IgD-negative memory B cell (primary cell): ENCODE measurements around the gene LIPM. TPM values are rescaled to one million over a fixed set of nuclear protein-coding genes. Genes with fewer than 3 reads are reported as not detected.
A peak's percentile ranks its signal among the peaks of the same experiment; 100 is the strongest.

Experiments
- H3K27ac Mint-ChIP-seq, 3 donors: one replicate each; pipeline ENCODE4 v1.8.0; 2020 to 2022; ENCODE audit warnings: mild to moderate bottlenecking in 3 of 3, mixed read lengths in 3 of 3, moderate library complexity in 1 of 3
- H3K27me3 Mint-ChIP-seq: one replicate; pipeline ENCODE4 v1.8.0; 2021; ENCODE audit warnings: mixed read lengths
- H3K36me3 Mint-ChIP-seq: one replicate; pipeline ENCODE4 v1.8.0; 2020; ENCODE audit warnings: mild to moderate bottlenecking, mixed read lengths
- H3K4me1 Mint-ChIP-seq, 3 donors: one replicate each; pipeline ENCODE4 v1.8.0; 2020 to 2022; ENCODE audit warnings: mixed read lengths in 3 of 3, mild to moderate bottlenecking in 1 of 3
- H3K4me3 Mint-ChIP-seq, 4 donors: one replicate each; pipeline ENCODE4 v1.8.0; 2020 to 2022; ENCODE audit warnings: mild to moderate bottlenecking in 4 of 4, mixed read lengths in 4 of 4, moderate library complexity in 3 of 4
- H3K9me3 Mint-ChIP-seq, 3 donors: one replicate each; pipeline ENCODE4 v1.8.0; 2020 to 2021; ENCODE audit warnings: mixed read lengths in 3 of 3, mild to moderate bottlenecking in 1 of 3
- polyA plus RNA-seq: library from polyadenylated mRNA; unstranded; fragments of 300-500 nt; fragmentation: Illumina TruSeq; gene quantifications from one replicate; pipeline ENCODE4 v1.2.3, GENCODE V29; 2021

LIPM gene, protein sequence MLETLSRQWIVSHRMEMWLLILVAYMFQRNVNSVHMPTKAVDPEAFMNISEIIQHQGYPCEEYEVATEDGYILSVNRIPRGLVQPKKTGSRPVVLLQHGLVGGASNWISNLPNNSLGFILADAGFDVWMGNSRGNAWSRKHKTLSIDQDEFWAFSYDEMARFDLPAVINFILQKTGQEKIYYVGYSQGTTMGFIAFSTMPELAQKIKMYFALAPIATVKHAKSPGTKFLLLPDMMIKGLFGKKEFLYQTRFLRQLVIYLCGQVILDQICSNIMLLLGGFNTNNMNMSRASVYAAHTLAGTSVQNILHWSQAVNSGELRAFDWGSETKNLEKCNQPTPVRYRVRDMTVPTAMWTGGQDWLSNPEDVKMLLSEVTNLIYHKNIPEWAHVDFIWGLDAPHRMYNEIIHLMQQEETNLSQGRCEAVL
- polyA plus RNA-seq: not detected

DNA sequence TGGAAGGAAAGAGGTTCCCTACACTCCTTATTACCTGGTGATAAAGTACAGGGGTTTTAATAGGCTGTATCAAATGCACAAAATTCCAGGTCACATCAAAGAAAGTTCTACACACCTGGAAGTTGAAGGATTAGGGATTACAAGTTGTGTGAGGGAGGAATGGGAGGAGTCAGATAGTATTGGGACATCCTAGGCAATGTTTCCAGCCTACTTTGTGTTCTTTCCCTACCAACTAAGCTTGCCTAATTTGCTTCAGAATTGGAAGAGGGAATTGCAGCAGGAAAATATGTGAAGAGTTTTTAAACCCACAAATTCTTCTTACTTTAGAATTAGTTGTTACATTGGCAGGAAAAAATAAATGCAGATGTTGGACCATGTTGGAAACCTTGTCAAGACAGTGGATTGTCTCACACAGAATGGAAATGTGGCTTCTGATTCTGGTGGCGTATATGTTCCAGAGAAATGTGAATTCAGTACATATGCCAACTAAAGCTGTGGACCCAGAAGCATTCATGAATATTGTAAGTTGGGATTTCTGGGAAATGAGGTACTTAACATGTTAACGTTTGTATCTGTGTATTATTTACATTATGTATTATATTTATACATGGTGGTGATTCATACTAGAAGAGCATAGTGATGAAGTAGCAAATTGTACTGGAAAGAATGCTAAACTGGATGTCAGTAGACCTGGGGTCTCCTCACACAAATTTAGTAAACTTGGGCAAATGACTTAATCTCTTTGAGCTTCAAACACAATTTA, at the start of gene LIPM:
TSS of gene LIPM (plus strand) at position 208 of the 763 bp plus-strand sequence. CDS start at position 375, 167 bp downstream.
- Mint-ChIP-seq H3K27me3 (peaks cover 3% of the 10 kb centered on the region), H3K4me3 (no peak within 1 kb of the TSS), H3K27ac (no peak within 1 kb of the TSS), H3K36me3 (no peaks in the 10 kb centered on the region), H3K4me1 (no peaks in the 10 kb centered on the region), H3K9me3 (peaks cover 0 to 3% (median 0%) of the 10 kb centered on the region in 3 donors)

- Mint-ChIP-seq H3K36me3 (peaks cover 4% of the 10 kb centered on the region), H3K27ac (no peak overlapping the region), H3K9me3 (peaks cover 0 to 4% (median 3%) of the 10 kb centered on the region in 3 donors), H3K4me1 (peaks cover 0 to 1% (median 0%) of the 10 kb centered on the region in 3 donors), H3K27me3 (peaks cover 4% of the 10 kb centered on the region), H3K4me3 (no peak overlapping the region)
Observed at GRCh38 chr10:88754287-88754686, 48.2 kb upstream of the LIPM start.

- Mint-ChIP-seq H3K9me3 (peaks cover 0 to 3% (median 2%) of the 10 kb centered on the region in 3 donors), H3K27ac (no peak overlapping the region), H3K4me3 (no peak overlapping the region), H3K36me3 (peaks cover 5% of the 10 kb centered on the region), H3K4me1 (peaks cover 0 to 8% (median 4%) of the 10 kb centered on the region in 3 donors), H3K27me3 (peaks cover 4% of the 10 kb centered on the region)
Observed at GRCh38 chr10:88755753-88756152, 46.8 kb upstream of the LIPM start.

DNA sequence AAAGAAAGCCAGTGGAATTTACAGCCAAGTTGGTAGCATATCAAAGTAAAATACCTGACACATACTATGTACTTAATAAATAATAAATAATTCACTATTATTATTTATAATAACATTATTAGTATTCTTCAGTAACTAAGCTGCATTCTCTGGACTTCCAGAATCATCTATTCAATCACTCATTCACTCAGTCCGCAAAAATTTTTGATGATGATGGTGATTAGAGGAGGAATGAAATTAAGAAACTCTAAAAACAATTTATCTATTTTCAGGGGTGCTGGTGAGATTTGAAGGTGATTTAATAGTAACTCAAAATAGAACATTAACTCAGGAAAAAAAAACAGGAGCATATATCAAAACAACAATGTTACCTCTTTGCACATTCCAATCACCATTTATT, 45.9 kb upstream of the LIPM start:
- no peak overlapping the region for H3K27ac Mint-ChIP-seq
- H3K9me3 Mint-ChIP-seq: peaks cover 0 to 3% (median 2%) of the 10 kb centered on the region in 3 donors
- peaks cover 5% of the 10 kb centered on the region for H3K36me3 Mint-ChIP-seq
- H3K4me1 Mint-ChIP-seq: peaks cover 0 to 8% (median 4%) of the 10 kb centered on the region in 3 donors
- peaks cover 4% of the 10 kb centered on the region for H3K27me3 Mint-ChIP-seq
- no peak overlapping the region for H3K4me3 Mint-ChIP-seq

DNA sequence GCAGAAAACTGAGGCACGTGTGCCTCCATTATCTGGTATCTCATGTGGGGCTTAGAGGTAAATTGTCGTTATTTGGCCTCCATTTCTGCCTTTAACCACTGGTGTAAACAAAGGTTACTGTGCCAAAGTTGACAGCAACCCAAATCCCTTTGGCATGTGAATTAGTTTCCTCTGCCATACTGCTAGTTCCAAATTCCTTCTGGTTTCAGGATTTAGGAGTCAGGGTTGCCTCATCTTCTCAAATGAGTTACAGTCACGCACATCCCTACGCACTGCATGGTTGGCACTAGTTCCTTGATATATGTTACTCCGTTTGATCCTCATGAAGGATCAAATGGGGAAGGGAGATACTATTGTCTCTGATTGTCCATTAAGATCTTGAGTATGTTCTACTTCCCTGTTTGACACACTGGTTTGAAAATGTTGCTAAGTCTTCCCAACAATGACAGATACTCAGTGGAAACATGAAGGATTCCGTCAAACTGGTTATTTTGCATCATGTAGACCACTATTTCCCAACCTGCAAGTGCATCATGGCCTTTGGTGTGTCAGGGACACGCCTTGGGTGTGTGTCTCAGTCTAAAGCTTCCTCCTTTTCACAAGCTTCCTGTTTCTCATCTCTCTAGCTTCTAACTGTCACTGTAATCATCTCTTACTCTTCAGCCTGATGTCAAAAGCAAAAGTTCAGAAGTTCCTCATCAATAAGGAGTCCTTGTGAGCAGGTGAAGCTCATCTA, 43.0 kb upstream of the LIPM start, which contains the start of gene LIPN:
TSS of gene LIPN (plus strand) at position 655 of the 736 bp plus-strand sequence. CDS start 1,386 bp downstream, outside the sequence.
- Mint-ChIP-seq H3K4me1 (peaks cover 0 to 8% (median 4%) of the 10 kb centered on the region in 3 donors), H3K36me3 (peaks cover 3% of the 10 kb centered on the region), H3K9me3 (peaks cover 0 to 3% (median 2%) of the 10 kb centered on the region in 3 donors), H3K27ac (no peak within 1 kb of the TSS), H3K27me3 (peaks cover 4% of the 10 kb centered on the region), H3K4me3 (peak within 1 kb of the TSS in 2 of 4 donors; percentile 6 to 10)

DNA sequence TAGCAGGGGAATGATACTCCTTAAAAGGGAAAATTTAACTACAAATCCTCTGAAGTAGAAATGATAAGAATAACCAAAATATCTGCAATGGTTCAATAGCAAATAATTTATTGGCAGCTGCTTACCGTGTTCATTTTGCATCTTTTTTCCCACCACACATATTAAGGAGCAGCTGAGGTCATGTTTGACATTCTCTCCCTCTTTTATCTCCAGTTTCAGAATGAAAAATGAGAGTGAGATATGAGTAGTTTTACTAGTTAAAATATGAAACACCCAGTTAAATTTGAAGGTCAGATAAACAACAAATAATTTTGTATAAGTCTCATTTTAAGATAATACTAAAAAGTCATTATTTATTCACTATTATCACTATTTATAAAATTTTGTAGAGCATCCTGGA, 39.6 kb upstream of the LIPM start:
- Mint-ChIP-seq H3K4me1 (peaks cover 0 to 6% (median 4%) of the 10 kb centered on the region in 3 donors), H3K27ac (no peak overlapping the region), H3K36me3 (peaks cover 3% of the 10 kb centered on the region), H3K27me3 (no peaks in the 10 kb centered on the region), H3K4me3 (no peak overlapping the region), H3K9me3 (peaks cover 0 to 3% (median 2%) of the 10 kb centered on the region in 3 donors)

DNA sequence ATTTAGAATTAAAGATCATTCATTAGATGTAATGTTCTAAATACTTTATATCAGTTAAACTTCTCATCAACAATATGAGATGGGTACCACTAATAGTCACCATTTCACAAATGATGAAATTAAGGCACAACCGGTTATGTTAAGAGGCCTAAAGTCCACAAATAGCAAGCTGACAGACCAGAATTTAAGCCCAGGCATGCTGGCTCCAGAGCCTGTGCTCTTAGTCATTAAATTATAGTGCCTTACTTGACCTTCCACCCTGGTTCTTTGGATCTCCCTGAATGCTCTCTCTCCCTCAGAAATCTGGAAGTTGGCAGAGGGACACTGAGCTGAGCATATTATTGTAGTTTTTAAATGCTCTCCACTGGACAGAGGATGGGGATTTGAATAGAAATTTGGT, 39.1 kb upstream of the LIPM start:
- H3K27ac Mint-ChIP-seq: no peak overlapping the region
- H3K9me3 Mint-ChIP-seq: peaks cover 0 to 3% (median 2%) of the 10 kb centered on the region in 3 donors
- H3K4me3 Mint-ChIP-seq: no peak overlapping the region
- peaks cover 0 to 6% (median 4%) of the 10 kb centered on the region in 3 donors for H3K4me1 Mint-ChIP-seq
- H3K36me3 Mint-ChIP-seq: peaks cover 3% of the 10 kb centered on the region
- H3K27me3 Mint-ChIP-seq: no peaks in the 10 kb centered on the region

- peaks cover 0 to 6% (median 4%) of the 10 kb centered on the region in 3 donors for H3K4me1 Mint-ChIP-seq
- H3K36me3 Mint-ChIP-seq: peaks cover 2% of the 10 kb centered on the region
- H3K27ac Mint-ChIP-seq: no peak overlapping the region
- no peak overlapping the region for H3K4me3 Mint-ChIP-seq
- peaks cover 0 to under 1% (median 0%) of the 10 kb centered on the region in 3 donors for H3K9me3 Mint-ChIP-seq
- H3K27me3 Mint-ChIP-seq: no peaks in the 10 kb centered on the region
Observed at GRCh38 chr10:88764110-88764509, 38.4 kb upstream of the LIPM start.

DNA sequence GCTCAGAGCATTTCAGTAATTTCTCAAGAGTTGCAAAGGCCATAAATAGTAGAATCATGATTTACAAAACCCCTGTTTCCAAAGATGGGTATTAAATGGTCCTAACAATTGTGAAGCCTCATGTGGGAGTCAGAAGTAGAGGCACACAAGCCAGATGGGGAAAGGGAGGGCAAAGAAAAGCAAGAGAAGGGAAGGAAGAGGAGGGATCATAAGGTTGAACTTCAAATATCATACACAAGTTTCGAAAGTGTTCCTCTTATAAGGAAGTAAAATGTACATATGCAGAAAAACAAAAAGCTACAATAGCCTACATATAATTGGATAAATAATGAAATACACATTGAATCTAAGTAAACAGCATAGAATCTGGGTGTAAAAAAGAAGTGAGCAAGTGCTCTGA, 36.7 kb upstream of the LIPM start:
- H3K36me3 Mint-ChIP-seq: no peaks in the 10 kb centered on the region
- no peak overlapping the region for H3K4me3 Mint-ChIP-seq
- H3K27ac Mint-ChIP-seq: no peak overlapping the region
- no peaks in the 10 kb centered on the region for H3K9me3 Mint-ChIP-seq
- H3K4me1 Mint-ChIP-seq: no peaks in the 10 kb centered on the region
- H3K27me3 Mint-ChIP-seq: no peaks in the 10 kb centered on the region

DNA sequence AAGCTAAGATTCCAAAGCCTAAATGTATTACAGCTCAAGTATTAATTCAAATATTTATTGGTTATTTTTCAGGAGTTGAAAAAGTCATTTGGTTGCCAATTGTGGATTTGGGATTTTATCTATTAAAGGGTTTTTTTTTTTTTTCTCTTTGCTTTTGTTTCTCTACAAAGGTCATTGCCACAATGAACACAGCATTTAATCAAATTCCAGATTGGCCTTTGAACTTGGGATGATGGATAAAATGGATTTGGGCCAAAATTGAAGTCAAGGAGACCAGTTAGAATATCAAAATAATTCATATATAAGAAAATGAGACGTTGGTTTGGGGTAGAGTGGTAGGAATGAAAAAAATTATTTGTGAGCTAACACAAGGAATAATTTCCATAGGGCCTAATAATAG, 33.1 kb upstream of the LIPM start:
- Mint-ChIP-seq H3K9me3 (peaks cover 0 to 3% (median 2%) of the 10 kb centered on the region in 3 donors), H3K4me1 (no peaks in the 10 kb centered on the region), H3K4me3 (no peak overlapping the region), H3K27me3 (peaks cover 3% of the 10 kb centered on the region), H3K27ac (no peak overlapping the region), H3K36me3 (no peaks in the 10 kb centered on the region)

DNA sequence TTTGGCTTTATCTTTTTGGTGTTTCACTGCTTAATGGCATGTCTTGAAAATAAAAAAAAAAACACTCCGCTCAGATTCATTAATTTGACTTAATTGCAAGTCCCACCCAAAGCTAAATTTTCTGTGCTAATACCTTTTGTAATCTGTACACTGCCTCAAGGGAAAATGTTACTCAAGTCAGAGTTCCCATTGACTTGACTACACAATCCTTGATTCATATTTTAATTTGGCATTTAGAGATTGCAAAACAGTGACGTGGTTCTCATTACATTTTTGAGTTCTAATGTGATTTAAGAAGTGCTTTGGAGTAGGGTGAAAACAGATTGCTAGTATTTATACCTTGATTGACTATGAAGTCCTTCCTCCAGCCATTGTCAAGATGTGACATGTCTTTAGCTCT, 21.3 kb upstream of the LIPM start:
- H3K4me1 Mint-ChIP-seq: no peaks in the 10 kb centered on the region
- no peak overlapping the region for H3K4me3 Mint-ChIP-seq
- H3K9me3 Mint-ChIP-seq: no peaks in the 10 kb centered on the region
- no peaks in the 10 kb centered on the region for H3K36me3 Mint-ChIP-seq
- H3K27me3 Mint-ChIP-seq: peaks cover 12% of the 10 kb centered on the region
- H3K27ac Mint-ChIP-seq: no peak overlapping the region

DNA sequence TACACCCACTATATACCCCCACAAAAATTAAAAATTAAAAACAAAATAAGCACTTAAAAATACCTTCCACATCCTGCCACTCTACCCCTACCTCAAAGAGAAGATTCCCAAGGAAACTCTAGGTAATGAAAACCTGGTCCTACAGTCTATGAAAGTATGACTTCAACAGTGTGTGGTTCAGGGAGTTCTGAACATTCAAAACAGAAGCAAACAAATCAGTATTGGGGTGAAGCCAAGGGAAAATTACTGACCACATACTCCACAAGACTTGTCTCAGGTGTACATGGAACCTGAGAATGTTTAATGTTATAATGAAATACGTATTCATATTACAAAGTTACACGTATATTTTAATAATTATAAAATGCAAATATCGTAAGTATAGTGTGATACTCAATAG, 20.3 kb upstream of the LIPM start:
- H3K4me3 Mint-ChIP-seq: no peak overlapping the region
- H3K36me3 Mint-ChIP-seq: no peaks in the 10 kb centered on the region
- no peak overlapping the region for H3K27ac Mint-ChIP-seq
- no peaks in the 10 kb centered on the region for H3K4me1 Mint-ChIP-seq
- H3K27me3 Mint-ChIP-seq: peaks cover 12% of the 10 kb centered on the region
- H3K9me3 Mint-ChIP-seq: no peaks in the 10 kb centered on the region

- no peaks in the 10 kb centered on the region for H3K9me3 Mint-ChIP-seq
- H3K36me3 Mint-ChIP-seq: no peaks in the 10 kb centered on the region
- H3K4me1 Mint-ChIP-seq: no peaks in the 10 kb centered on the region
- peaks cover 10% of the 10 kb centered on the region for H3K27me3 Mint-ChIP-seq
- H3K4me3 Mint-ChIP-seq: no peak overlapping the region
- H3K27ac Mint-ChIP-seq: no peak overlapping the region
Observed at GRCh38 chr10:88783724-88784123, 18.8 kb upstream of the LIPM start.

DNA sequence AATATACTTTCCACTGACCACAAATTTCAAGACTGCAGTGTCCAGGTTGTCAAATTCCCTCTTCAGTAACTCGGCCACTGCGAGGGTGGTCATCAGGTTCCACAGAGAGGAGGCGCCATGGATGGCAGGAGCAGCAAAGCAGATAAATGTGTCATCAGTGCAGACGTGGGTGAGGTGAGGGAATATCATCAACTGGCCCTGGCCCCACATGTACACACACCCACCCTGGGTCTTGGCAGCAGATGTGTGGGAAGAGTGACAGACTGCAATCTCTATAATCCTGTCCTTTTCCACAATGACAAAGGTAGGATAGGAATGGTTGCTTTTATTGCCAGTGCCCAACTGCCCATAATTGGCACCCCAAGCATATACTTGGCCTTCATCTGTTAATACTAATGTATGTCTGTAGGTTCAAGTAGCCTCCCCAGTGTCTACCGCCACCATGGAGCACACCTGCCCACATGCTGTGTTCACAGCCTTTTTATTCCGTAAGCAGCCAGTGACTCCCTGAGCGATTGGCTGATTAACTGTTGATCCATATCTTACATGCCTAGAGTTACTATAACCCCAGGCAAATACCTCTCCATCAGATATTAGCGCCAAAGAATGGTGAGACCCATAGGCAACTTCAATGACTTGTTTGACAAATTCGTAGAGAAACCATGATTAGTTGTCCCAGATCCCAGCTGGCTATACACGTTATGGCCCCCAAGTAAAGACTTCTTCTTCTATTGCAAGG, 16.3 kb upstream of the LIPM start:
- Mint-ChIP-seq H3K27ac (no peak overlapping the region), H3K9me3 (no peaks in the 10 kb centered on the region), H3K4me3 (no peak overlapping the region), H3K27me3 (peaks cover 5% of the 10 kb centered on the region), H3K36me3 (no peaks in the 10 kb centered on the region), H3K4me1 (no peaks in the 10 kb centered on the region)
